HK-2 (cell line): ENCODE measurements around the gene CTNND2.
"Not testable (repeated sequence)": the region's sequence is repeated elsewhere in the genome, so short reads cannot be mapped to it uniquely, and the experiment has no call there.

ENCODE experiments used
- DNase-seq: peaks from one replicate; pipeline ENCODE4 v3.0.0-alpha.2; 2018; ENCODE audit not compliant: unreplicated experiment

The CTNND2 gene

DNA sequence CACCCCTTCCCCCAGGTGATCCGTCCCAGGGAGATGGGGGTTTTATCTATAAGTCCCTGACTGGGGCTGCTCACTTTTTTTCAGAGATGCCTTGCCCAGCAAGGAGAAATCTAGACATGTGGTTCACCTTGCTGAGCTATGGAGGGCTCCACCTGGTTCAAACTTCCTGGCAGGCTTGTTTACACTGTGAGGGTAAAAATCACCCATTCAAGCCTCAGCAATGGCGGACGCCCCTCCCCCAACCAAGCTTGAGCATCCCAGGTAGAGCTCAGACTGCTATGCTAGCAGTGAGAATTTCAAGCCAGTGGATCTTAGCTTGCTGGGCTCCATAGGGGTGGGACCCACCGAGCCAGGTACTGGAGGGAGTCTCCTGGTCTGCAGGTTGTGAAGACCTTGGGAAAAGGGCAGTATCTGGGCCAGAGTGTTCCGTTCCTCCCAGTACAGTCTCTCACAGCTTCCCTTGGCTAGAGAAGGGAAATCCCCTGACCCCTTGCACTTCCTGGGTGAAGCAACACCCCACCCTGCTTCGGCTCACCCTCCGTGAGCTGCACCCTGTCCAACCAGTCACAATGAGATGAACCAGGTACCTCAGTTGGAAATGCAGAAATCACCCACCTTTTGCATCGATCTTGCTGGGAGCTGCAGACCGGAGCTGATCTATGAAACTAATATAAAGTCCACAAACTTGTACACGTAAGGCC lies 231.7 kb downstream of the CTNND2 start:
- no peak for DNase-seq

DNA sequence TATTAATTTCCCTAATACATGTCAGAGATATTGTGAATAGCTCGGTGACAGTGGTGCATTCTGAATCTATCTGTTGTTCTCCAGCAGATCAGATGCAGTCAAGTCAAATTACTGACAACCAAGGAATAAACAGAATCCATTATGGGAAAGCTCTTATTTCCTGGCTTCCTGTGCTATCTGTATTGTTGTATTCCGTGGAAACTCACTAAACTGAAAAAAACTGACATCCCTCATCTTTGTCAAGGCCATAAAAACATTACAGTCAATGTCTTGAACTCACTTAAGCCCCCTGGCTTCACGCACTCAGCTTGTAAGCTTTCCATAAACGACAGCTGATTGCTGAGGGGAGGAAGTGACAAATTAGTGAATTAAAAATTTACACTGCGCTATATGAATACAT lies 245.9 kb downstream of the CTNND2 start:
- DNase-seq: no peak

DNA sequence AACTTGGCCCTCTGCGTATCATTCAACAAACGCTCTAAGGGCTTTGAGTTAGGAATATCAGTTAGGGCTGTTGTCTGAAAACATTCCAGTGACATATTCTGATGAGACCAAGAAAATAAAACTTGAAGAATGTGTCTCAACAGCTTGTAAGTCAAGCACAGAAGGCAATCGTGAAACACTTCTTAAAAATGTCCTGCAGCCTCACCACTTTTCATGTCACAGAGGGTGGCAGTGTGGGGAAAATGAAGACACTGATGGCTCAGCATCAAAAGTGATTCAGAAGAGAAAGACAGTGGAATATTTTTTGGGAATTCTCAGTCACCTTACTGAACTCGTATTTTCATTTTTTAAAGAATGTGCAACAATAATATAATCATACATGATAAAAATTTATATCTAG lies 247.3 kb downstream of the CTNND2 start:
- DNase-seq: no peak

DNA sequence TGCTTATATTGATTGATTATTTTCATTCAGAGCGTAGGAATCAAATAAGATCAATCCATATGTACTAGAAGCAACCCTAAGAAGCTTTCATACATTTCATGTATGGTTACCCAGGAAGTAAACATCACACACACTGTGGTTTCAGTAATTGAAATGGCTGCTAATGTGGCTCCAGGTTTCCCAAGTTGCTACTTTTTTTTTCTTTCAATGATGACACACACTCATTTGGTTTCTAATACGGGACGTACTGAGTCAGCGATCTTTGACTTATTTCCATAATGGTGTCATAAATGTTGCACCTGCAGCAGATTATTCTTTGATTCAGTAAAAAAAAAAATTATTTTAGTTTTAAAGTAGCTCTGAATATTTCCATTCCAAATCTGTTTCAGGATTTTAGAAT lies 248.6 kb downstream of the CTNND2 start:
- no peak for DNase-seq

DNA sequence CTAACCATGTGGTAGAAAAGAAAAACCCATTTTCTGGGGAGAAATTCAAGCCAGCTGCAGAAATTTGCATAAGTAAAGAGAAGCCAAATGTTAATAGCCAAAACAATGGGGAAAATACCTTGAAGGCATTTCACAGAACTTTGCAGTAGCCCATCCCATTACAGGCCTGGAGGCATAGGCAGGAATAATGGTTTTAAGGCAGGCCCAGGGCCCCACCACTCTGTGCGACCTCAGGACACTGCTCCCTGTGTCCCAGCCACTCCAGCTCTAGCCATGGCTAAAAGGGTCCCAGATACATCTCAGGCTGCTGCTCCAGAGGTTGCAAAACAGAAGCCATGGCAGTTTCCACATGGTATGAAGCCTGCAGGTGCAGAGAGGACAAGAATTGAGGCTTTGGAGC lies 253.3 kb downstream of the CTNND2 start:
- DNase-seq: no peak

DNA sequence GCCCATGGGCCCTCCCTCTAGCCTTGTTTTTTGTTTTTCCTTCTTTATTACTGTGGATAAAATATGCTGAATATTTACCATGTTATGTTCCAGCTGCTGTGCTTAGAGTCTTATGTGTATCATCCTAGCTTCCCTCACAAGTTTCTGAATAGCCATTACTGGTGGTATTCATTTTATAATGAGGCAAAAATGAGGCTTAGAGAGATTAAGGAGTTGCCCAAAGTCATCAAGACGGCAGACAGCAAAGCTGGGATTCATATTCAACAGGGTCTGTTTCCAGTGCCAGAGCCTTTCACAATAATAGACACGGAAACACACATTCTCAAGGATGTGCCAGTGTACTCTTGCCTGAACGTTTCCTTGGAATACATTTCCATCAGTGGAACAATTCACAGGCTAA lies 258.1 kb downstream of the CTNND2 start:
- DNase-seq: no peak

DNA sequence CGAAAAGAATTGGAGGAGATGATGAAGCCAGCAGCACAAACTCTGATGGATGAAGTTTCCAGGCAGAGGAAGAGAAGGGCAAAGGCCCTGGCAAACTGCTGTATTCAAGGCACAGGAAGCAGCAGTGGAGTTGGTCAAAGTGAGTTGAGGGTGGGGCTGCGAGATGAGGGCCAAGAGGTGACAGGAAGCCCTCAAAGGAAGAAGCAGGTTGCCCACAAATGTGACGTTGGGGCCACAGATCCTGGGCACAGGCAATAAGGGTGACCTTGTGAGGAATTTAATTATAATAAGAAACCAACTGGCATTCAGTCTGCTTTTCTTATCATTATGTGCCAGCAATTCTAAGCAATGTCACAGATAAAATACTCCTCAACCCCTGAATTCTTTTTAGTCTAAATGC lies 261.8 kb downstream of the CTNND2 start:
- DNase-seq: no peak

DNA sequence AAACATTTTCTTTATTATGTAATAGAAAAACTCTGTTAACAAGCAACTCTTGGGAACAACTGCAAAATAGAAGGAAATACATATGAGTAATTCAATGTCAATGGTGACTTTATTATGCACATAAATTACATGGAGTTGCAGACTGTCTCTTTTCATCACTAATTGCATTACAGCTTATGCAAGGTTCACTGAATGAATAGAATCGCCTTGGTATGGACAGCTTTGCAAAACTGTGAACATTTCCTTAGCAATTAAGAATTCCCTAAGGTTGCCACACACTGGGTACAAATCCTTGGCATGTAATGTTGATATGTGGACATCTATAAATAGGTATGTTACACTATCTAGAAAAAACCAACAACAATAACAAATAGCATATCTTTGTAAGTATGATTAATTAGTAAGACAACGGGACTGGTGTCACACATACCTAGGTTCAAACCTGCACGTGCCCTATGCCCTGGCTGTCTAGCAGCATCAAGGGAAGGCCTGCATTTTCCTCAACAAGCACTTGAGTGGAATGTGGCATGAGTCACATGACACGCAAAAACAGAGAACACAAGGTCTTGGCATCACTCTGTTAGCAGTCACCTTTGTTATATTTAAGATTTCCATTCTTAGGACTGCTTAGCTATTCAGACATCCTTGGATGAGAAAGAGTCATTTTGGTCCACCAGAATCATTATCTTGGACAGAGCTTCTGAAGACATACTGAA lies 263.9 kb downstream of the CTNND2 start:
- no peak for DNase-seq

DNA sequence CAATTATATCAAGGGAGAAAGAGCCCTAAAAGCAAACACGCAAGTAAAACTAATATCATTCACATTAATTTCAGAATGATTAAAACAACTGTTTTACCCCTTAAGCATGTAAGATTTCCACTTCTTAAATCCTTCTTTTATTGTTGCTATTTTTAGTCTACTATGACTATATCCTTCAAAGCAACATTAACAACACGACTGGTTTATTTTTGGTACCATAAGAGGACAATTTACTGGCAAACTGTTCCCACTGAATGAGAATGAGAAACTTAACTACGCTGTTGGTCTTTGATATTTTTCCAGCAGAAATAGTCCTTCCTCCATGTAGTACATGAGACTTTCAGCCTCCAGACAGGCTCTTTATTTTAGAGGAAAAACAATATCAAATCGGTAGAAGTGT lies 281.5 kb downstream of the CTNND2 start:
- DNase-seq: no peak

DNA sequence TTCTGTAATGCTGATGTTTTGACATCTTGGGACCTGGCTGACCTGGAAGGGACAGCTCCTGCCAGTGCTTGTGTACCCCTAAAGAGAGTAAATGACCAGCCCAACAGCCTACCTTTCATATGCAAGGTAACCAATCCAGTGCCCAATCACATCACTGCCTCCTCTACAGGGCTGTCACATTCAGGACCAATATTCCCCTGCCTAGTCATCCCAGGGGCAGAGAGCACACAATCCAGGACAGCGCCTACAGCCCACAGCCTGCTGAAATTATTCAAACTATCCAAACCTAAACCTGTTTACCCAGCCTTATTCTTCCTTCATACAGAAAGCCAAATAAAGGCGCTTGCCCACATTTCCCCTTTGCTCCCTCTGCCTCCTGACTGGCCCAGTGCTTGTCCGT lies 284.1 kb downstream of the CTNND2 start:
- no peak for DNase-seq

DNA sequence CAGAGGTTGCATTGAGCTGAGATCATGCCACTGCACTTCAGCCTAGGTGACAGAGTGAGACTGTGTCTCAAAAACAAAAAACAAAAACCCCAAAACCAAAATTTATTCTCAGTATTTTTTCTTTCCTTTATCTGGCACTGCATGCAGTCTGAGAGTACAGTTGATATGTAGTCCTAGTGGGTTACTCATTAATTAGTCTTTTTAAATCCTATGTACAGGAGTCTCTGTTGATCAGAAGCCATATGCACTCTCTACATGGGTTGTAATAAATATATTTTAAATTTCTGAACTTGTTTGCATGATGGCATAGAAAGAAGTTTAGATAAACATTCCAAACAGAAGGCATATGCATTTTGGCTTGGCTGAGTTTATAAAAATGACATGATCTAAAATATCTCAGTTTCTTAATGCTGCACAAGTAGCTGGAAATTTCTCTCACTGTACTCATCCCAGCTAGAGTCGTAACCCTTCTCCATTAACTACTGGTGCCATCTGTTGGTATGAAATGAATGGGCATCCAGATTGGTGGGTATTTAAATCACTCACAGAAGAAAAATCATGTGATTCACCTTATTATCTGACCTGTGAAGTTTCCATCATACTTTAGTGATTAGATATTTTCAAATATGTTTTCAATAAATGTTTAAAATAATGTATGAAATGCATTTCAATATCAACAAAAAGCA lies 284.8 kb downstream of the CTNND2 start:
- DNase-seq: no peak

DNA sequence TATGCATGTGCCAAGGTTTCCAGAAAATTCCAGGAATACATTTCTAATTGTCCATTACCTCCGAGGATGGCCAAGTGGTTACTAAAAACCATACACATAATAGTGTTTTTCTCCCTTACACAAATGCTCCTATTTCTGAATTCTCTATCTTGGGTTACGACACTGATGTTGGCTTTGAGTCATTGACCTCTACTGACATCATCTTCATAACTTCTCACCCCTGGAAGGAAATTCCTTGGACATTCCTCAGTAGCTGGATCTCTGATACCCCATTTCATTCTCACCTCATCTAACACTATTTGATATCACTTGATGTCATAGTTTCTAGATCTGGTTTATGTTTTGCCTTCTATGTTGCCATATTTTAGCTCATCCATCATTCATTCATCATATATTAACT lies 287.2 kb downstream of the CTNND2 start:
- no peak for DNase-seq

DNA sequence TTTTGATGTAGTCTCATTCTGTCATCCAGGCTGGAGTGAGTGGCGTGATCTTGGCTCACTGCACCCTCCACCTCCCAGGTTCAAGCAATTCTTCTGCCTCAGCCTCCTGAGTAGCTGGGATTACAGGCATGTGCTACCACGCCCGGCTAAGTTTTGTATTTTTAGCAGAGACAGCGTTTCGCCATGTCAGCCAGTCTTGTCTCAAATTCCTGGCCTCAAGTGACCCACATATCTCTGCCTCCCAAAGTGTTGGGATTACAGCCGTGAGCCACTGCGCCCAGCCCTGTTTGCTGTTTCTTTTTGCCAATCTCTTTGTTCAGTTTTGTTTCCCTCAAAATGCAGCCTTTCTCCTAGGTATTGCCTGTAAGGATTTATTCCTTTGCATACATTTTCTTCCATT lies 287.6 kb downstream of the CTNND2 start:
- DNase-seq: not testable (repeated sequence)

DNA sequence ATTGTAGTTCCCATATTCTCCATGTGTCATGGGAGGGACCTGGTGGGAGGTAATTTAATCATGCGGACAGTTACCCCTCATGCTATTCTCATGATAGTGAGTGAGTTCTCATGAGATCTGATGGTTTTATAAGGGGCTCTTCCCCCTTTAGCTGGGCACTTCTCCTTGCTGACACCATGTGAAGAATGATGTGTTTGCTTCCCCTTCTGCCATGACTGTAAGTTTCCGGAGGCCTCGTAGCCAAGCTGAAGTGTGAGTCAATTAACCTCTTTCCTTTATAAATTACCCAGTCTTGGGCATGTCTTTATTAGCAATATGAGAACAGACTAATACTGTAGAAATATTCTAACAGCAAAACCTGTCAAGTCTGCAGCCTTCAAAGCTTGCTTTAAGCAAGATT lies 293.2 kb downstream of the CTNND2 start:
- no peak for DNase-seq

DNA sequence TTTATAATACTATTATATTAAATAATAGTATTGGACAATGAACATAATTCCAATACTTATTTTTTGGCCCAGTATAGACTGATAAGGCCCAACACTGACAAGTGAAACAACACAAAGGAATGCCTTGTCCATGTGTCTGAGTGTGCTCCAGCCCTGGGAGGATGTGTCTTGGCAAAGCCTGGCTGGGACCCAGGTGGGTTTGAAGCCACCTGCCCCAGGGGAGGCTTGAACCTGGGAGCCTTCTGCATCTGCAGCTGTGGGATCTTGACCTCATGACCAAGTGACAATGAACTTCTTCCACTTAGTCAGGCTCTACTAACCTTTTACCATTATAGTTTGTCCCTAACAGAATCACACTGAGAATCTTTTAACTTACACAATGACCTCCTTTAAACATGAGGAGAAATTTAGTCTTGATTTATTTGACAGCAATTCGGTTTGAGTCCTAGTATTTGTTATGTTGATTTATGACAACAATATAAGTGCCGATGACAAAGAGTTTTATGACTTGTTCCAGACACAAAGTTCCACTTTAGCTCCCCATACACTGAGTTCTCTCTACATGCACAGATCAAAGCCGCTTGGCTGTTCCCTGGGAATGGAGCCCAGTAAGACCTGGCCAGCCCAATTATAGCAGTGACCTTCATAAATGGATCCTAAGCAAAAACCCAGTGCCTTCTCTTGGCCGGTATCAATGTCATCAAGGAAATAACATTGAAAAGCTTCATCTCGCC lies 294.5 kb downstream of the CTNND2 start:
- no peak for DNase-seq

DNA sequence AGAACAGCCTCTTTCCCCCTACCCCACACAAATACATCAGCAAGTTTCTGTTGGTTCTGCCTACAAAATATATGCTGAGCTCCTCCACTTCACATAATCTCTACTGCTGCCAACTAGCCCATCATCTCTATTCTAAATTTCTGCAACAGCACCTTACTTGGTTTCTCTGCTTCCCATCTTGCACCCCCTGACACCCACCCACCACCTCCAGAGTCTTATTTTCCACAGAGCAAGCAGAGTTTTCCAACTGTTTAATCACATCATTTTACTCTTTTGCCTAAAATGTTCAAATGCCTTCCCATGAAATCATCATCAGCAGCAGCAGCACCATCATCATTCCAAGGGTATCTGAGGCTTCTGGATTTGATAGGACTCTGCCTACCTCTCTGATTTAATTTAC lies 295.7 kb downstream of the CTNND2 start:
- DNase-seq: no peak

DNA sequence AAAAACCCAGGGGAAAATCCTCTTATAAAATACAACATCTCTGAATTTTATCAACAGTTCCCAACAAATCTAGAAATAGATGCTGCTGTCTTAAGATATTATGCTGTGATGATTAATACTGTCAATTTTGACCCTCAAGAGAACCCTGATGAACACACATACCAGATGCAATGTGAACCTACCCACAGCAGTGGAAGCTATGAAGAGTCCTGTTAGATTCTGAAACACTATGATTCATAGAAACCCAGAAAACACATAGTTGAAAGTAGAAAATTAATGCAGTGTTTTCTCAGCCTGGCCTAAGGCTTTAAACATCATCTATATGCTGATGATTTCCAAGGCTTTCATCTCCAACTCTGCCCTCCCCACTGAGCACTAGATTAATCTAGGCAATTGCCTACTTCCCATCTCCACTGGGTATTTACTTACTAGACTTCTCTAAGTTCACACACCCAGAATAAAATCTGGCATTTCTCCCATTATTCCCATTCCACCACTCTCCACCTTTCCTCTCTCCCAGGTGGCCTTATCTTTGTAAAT lies 296.2 kb downstream of the CTNND2 start:
- DNase-seq: no peak

DNA sequence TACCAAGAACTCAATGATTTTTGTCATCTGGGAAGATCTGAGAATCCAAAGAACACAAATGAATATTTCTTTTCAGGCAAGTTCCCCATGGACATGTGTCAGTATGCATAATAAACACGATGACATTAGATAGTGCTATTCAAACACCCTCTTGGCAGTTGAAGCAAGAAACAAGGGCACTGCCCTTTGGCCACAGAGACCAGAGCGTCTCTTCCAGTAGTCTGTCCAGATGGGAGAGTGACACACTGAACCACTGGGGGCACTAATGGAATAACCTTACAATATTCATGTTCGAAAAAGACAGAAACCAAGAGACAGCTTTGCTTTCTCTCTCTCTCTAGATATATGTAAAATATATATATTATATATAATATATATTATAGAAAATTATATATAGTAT lies 301.9 kb downstream of the CTNND2 start:
- no peak for DNase-seq

DNA sequence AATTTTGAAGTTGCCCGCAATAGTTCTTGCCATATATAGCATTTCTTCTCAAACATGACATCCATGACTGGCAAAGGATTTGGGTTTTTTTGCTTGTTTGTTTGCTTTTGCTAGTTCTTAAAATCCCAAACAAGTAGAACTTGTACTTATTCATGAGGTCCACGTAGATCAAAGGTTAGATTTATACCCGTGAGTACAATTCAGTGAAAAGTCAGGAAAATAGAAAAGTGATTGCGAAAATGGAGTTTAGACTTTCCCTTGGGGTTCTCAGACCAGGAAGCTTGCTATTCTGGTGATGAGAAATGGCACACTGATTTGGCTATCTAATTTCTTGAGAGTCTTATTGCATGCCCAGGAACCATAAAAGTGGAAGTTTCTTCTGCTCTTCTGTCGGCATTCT lies 304.7 kb downstream of the CTNND2 start:
- no peak for DNase-seq

DNA sequence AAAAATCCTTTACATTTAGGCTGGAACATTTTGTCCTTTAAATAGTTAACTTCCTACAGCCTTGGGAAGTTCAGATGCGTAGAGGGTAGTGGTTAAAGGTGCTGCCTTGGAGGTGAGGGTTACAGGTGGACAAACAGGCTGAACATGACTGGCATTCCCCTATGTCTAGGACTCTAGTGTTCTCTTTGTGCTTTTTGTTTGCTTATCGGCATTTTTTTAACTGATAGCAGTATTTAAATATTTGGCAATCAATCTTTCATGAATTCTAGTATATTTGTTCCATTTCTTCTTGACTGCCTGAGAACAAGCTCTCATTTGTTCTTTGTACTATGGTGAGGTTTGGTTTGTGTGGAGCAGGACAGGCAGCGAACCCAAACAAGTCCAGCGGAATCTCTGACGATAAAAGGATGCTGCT lies 307.6 kb downstream of the CTNND2 start:
- no peak for DNase-seq

DNA sequence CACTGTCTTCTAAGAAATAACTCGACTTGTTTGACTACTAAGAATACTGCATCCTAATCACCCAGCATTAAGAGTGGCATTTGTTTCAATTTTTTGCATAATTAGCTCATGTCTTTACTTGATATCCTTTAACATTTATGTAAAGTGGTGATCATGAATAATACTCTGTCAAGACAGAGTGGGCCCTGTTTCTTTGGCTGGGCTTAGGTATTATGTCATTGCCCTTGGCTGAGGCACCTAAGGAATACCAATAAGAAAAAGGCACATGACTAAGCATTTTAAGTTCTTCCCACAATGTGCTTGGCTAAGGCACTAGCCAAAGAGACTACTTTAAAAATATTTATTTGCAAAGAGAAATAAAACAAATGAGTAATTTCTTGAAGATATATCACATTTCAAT lies 308.1 kb downstream of the CTNND2 start:
- no peak for DNase-seq

DNA sequence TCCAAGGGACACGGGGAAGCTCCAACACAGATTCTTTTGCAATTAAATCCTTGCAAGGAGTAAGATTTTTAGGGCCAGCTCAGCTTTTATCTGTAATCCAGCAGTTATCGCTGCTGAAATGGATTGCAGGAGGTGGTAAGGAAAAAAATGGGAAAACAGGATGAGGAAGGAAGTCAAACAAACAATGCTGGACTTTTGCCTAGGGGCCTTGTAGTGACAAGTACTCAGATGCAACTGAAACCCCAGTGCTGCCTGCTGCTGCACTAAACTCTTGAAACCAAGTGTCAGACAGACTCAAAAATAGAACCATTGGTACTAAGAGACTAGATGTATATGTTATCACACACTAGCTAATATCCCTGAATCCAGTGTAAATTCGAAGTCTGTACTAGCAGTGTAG lies 309.2 kb downstream of the CTNND2 start:
- no peak for DNase-seq
